ENCODE measurements around the gene FAM53B.

The FAM53B gene

DNA sequence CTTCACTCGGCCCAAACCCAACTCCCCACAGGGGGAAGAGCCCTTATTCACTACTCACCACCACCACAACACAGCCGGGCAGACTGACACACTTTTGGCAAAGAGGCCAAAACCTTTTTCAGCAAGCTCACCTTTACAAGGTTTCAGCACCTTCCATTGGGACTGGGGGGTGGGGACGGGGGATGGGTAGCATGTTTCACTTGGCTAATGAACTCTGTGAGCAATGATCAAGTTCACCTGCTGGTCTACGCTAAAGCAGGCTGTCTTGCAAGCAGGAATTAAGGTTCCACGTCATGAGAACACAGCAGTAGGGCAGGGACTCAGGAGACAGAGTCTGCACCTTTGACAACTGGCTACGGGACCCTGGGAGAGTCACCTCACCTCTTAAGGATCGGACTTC is 7.0 kb downstream of the FAM53B start:
- Mint-ChIP-seq H3K4me3 (no peak overlapping the region), H3K27me3 (peaks cover 15% of the 10 kb centered on the region), H3K27ac (no peak overlapping the region), H3K9me3 (no peaks in the 10 kb centered on the region), H3K36me3 (ENCODE audit: low read depth) (peaks cover 15% of the 10 kb centered on the region), H3K4me1 (ENCODE audit: low read depth) (peaks cover 99% of the 10 kb centered on the region)

DNA sequence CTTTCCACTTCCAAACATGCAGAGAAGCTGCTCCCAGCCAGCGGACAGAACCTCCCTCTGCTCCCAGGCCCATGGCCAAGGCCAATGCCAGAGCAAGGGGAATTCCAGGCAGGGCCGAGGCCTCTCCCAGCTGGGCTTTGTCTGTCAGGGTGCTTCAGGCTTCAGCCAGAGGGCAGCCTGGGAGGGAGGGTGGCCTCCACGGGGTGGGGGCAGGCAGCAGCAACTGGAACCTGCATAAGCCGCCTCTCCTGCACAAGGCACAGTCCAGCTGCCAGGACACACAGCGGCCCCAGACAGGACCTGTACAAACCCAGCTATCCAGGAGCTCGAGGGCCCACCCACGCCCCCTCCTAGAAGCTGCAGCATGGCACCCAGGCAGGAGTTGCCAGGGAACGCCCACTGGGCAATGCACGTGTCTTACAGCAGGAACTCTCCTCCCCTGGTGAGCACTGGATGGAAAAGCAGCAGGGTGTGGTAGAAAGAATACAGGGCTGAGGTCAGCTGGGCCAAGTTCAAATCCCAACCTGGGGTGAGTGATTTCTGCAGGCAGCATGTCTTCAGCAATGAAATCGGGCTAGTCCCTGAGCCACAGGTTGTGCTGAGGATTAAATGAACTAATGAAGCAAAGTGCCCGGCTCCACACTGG is 7.6 kb downstream of the FAM53B start:
- Mint-ChIP-seq H3K36me3 (ENCODE audit: low read depth) (peaks cover 15% of the 10 kb centered on the region), H3K4me3 (no peak overlapping the region), H3K27me3 (peaks cover 14% of the 10 kb centered on the region), H3K27ac (no peak overlapping the region), H3K4me1 (ENCODE audit: low read depth) (peaks cover 98% of the 10 kb centered on the region), H3K9me3 (no peaks in the 10 kb centered on the region)

DNA sequence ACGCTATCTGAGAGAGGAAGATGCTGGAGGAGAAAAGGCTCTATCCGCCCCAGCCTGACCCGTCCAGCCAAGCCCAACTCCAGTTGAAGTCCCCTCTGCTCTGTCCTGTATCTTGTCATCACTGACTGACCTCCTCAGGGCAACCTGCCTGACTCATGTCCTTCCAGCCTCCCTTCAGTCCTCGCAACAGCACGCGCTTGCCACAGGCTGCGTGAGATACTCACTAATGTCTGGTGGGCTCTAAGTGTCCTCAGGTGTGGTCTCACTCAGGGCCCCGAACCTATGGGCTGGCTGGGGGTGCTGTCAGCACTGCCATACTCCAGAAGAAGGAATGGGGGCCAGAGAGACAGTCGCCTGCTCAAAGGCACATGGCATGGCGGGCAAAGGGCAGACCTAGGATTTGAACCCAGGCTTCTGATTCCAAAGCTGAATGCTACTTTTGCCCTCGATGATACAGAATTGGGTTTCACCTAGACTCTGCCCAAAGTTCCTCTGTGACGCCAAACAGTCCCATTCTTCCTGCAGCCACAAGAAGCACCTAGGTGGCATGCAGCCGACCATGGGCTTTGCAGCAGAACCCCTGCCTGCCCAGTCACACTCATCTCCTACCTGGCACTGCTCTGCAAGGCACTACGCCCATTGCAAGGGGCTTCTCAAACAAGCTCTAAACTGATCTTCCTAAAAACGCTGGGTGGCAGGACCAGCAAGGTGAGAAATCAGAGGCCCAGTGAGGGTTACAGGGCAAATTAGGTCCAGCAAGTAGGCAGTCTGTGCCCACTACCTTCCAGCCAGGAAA is 8.5 kb downstream of the FAM53B start:
- Mint-ChIP-seq H3K27me3 (peaks cover 10% of the 10 kb centered on the region), H3K27ac (peak overlapping the region; percentile 21), H3K4me3 (no peak overlapping the region), H3K36me3 (ENCODE audit: low read depth) (peaks cover 18% of the 10 kb centered on the region), H3K4me1 (ENCODE audit: low read depth) (peaks cover 91% of the 10 kb centered on the region), H3K9me3 (no peaks in the 10 kb centered on the region)

- H3K27me3 Mint-ChIP-seq, result peaks cover 1% of the 10 kb centered on the region
- peaks cover 25% of the 10 kb centered on the region for H3K36me3 Mint-ChIP-seq (ENCODE audit: low read depth)
- no peaks in the 10 kb centered on the region for H3K9me3 Mint-ChIP-seq
- H3K27ac Mint-ChIP-seq, result peak overlapping the region; percentile 83
- H3K4me1 Mint-ChIP-seq (ENCODE audit: low read depth), result peaks cover 91% of the 10 kb centered on the region
- peak overlapping the region; percentile 50 for H3K4me3 Mint-ChIP-seq
Observed at GRCh38 chr10:124734311-124735166, 9.6 kb downstream of the FAM53B start.

DNA sequence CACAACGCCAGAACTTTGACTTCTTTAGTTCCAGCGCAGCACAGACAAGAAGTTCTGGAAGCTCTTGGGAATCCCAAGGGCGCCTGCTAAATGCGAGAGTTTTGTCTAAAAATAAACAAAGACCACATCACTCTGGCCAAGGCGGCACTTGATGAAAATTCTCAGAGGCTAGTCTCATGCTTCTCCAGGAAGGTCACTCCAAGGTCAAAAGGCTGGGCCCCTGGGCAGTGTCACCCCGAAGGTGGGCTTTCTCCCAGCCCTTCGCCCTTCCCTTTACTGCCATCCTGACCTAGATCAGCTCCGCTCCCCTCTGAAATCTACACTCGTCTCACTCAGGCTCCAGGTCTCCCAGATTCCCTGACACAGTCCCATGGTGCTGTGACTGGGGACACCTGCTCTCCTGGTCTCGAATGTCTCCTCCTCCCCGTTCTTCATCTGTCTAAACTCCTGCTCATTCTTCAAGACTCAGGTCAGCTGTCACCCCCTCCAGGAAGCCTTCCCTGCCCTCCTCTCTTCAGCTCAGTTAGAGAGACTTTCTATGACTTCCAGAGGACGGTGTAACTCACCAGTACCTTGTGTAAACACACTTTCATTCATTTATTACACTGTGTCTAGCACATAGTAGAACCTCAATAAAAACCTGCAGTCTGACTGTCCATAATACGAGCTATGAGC is 10.5 kb downstream of the FAM53B start:
- H3K27ac Mint-ChIP-seq, result peak overlapping the region; percentile 83
- peaks cover 27% of the 10 kb centered on the region for H3K36me3 Mint-ChIP-seq (ENCODE audit: low read depth)
- peaks cover 91% of the 10 kb centered on the region for H3K4me1 Mint-ChIP-seq (ENCODE audit: low read depth)
- peak overlapping the region; percentile 60 for H3K4me3 Mint-ChIP-seq
- no peaks in the 10 kb centered on the region for H3K9me3 Mint-ChIP-seq
- H3K27me3 Mint-ChIP-seq, result no peaks in the 10 kb centered on the region

DNA sequence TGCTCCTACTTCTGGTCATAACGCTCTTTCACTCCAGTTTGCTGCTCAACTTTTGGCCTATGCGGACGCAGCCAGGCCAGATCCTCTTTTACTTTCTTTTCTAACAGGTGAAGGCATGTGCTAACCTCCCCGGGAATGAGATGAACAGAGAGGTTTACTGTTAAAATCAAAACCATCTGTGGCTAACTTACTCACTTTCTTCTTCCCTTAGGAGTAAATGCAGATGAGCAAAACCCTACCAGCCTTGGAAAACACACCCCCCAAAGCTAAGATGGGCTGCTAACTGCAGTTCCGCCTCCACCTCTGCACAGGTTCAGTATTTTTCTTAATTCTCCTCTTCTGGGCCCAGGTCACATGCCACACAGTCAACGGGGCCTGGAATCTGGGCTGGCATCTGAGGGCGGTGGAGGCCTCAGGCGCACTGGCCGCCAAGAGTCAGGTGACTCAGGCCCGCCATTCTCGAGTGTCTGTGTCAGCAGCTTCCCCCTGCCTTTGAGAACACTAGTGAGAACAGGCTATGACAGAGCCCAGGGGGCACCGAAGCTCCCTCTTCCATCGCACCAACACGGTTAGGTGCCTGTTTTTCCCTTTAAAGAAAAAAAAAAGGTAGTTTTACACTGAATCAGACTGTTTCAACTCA is 11.1 kb downstream of the FAM53B start:
- H3K27ac Mint-ChIP-seq, result peak overlapping the region; percentile 83
- no peaks in the 10 kb centered on the region for H3K27me3 Mint-ChIP-seq
- peak overlapping the region; percentile 60 for H3K4me3 Mint-ChIP-seq
- peaks cover 23% of the 10 kb centered on the region for H3K36me3 Mint-ChIP-seq (ENCODE audit: low read depth)
- H3K9me3 Mint-ChIP-seq, result no peaks in the 10 kb centered on the region
- H3K4me1 Mint-ChIP-seq (ENCODE audit: low read depth), result peaks cover 91% of the 10 kb centered on the region

DNA sequence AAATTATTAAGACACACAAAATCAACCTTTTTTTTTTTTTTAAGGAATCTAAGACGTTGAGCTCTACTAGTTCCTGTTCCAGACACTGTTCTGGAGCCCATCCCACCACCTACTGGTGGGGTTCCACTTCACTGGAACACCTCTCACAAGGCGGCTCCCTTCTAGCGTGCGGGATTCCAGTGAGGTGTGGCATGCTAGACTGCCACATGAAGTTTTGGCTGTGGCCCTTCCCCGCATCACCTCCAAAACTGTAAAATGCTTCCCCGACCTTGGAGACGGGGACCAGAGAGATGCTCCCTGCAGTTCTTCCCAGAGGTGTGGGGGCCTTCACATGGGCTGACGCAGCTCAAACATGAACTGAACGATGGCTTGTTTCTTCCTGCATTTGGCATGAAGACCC is 12.6 kb downstream of the FAM53B start:
- Mint-ChIP-seq H3K4me3 (no peak overlapping the region), H3K36me3 (ENCODE audit: low read depth) (peaks cover 23% of the 10 kb centered on the region), H3K27me3 (no peaks in the 10 kb centered on the region), H3K9me3 (no peaks in the 10 kb centered on the region), H3K4me1 (ENCODE audit: low read depth) (peaks cover 92% of the 10 kb centered on the region), H3K27ac (peak overlapping the region; percentile 68)

DNA sequence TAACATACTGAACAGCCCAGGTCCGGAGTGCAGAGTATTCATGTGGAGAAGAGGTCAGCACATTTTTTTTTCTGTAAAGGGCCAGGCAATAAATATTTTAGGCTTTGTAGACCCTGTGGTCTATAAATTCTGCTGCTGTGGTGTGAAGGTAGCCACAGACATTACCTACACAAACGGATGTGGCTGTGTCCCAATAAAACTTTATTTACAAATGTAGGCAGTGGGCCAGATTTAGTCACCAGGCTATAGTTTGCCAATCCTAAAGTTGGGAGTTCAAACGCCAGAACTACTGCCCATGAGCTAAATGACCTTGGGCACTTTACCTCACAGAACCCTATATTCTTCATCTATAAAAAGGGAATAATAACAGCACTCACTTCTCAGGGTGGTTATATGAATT is 13.4 kb downstream of the FAM53B start:
- no peaks in the 10 kb centered on the region for H3K9me3 Mint-ChIP-seq
- peaks cover 25% of the 10 kb centered on the region for H3K36me3 Mint-ChIP-seq (ENCODE audit: low read depth)
- no peak overlapping the region for H3K27ac Mint-ChIP-seq
- no peak overlapping the region for H3K4me3 Mint-ChIP-seq
- peaks cover 89% of the 10 kb centered on the region for H3K4me1 Mint-ChIP-seq (ENCODE audit: low read depth)
- no peaks in the 10 kb centered on the region for H3K27me3 Mint-ChIP-seq

DNA sequence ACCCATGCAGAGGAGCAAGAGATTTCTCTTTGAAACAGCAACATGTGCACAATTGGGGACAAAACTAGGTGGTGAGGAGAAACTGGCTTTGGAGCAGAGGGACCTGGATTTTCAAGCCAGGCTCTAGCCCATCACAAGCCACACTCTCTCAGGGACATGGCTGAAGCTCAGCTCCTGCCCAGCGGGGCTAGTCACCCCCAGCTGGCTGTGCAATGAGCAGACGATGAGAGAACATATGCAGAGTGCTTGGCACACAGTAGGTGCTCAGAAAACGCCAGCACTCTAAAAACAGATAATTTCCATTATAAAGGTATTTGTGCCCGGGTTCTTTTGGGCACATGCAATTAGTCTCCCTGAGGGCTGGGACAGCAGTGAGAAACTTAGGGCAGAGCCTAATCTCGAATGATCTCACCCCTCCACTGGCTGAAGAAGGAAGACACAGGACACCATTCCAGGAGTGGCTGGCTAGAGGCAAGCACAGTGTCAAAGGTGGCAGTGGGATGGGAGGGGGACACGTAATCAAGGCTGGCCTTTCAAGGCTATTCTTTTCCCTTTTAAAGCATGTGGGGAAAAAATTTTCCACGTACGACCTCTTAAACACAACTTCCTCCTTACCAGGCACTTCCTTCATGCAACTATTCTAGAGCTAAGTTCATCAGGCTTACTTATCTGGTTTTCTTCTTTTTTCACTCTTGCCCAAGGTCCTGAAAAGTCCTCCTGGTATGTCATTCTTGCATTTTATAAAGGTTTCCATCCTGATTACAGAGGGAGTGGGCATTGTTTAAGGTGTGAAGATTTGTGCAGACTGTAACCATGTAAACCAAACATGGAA is 15.1 kb downstream of the FAM53B start:
- peaks cover 26% of the 10 kb centered on the region for H3K36me3 Mint-ChIP-seq (ENCODE audit: low read depth)
- H3K9me3 Mint-ChIP-seq, result no peaks in the 10 kb centered on the region
- peaks cover 89% of the 10 kb centered on the region for H3K4me1 Mint-ChIP-seq (ENCODE audit: low read depth)
- H3K27me3 Mint-ChIP-seq, result no peaks in the 10 kb centered on the region
- peak overlapping the region; percentile 58 for H3K4me3 Mint-ChIP-seq
- peak overlapping the region; percentile 82 for H3K27ac Mint-ChIP-seq

DNA sequence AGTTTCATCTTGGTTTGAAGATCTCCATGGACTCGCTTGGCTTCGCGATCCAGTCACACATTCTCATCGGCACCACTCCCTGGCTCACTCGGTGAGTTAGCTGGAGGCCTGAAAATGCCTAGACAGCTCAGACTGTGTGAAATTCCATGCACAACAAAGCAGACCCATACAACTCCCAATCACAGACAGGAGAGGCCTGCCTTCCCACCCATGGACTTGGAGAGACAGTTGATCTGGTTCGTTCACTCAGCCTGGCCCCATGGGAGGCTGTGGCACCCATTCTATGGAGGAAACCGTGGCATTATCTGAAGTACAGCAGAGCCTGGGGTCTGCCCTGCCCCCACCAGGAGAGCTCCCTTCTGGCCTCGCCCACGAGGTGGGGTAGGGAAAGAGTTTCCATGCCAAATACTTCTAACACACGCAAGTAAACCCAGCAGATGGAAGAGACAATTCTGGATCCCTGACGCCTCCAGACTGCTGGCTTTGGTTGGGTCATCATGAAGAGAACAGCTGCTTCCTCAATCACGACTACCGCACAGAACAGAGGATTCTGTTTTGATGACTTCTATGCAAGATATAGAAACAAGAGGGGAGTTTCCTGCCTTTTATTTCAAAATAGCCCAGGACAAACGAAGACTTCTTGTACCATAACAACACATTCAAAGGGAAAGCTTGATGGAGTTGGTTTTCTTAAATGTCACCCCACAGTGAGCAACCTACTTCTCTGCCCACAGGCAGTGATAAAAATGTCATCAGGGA is 15.9 kb downstream of the FAM53B start:
- no peaks in the 10 kb centered on the region for H3K9me3 Mint-ChIP-seq
- H3K36me3 Mint-ChIP-seq (ENCODE audit: low read depth), result peaks cover 23% of the 10 kb centered on the region
- no peaks in the 10 kb centered on the region for H3K27me3 Mint-ChIP-seq
- H3K27ac Mint-ChIP-seq, result peak overlapping the region; percentile 82
- H3K4me1 Mint-ChIP-seq (ENCODE audit: low read depth), result peaks cover 89% of the 10 kb centered on the region
- H3K4me3 Mint-ChIP-seq, result peak overlapping the region; percentile 58

DNA sequence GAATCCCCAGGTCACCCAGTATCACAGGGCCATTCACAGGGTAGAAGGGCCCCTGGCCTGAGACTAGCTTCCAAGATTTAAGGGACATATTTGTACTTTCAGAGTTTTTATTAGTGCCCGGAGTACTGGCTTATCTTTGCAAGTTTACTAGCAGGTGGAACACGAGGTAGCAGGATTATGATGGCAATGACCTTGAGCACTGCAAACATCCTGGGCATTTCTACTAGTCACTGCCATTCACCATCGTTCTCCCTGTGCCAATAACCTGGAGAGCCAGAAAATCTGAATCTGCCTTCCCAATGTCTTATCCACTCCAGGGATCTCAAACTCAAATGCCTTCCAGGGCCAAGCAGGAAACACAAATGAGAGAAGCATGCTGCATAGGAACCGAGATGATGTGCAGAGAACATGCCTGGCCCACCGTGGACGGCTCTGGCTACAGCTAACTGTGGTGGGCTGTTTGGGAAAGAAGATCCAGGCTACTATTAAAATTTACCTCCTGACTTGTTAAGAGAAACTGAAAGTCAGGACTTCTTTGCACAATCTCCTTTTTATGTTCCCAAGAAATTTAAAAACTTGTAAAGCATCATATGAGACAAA is 16.7 kb downstream of the FAM53B start:
- Mint-ChIP-seq H3K27ac (peak overlapping the region; percentile 82), H3K4me3 (no peak overlapping the region), H3K4me1 (ENCODE audit: low read depth) (peaks cover 89% of the 10 kb centered on the region), H3K9me3 (no peaks in the 10 kb centered on the region), H3K36me3 (ENCODE audit: low read depth) (peaks cover 18% of the 10 kb centered on the region), H3K27me3 (no peaks in the 10 kb centered on the region)

- Mint-ChIP-seq H3K9me3 (no peaks in the 10 kb centered on the region), H3K4me1 (ENCODE audit: low read depth) (peaks cover 96% of the 10 kb centered on the region), H3K36me3 (ENCODE audit: low read depth) (peaks cover 17% of the 10 kb centered on the region), H3K27ac (no peak overlapping the region), H3K27me3 (no peaks in the 10 kb centered on the region), H3K4me3 (no peak overlapping the region)
Observed at GRCh38 chr10:124725791-124726190, 18.4 kb downstream of the FAM53B start.

Measured in stimulated activated naive CD8-positive, alpha-beta T cell treated with anti-CD3 and anti-CD28 coated beads, Interleukin-15, Interleukin-2, amounts not matched to agents 100 ng/mL and 50 ng/mL, for 24 hours (primary cell).